Large intestine (tissue), 3 donors: ENCODE measurements around the gene SHISAL1. TPM values are rescaled to one million over a fixed set of nuclear protein-coding genes. Genes with fewer than 3 reads are reported as not detected.
"Not testable (repeated sequence)": the region's sequence is repeated elsewhere in the genome, so short reads cannot be mapped to it uniquely, and the experiment has no call there.

Experiments
- DNase-seq, 2 donors: peaks; one replicate each; pipeline versions ENCODE4 v3.0.0 to v3.0.0-alpha.2; 2013
- H3K27ac ChIP-seq: one replicate; pipeline ENCODE4 v1.5.1; 2013; ENCODE audit warnings: low read length
- H3K27me3 ChIP-seq: 2 replicates; pipeline ENCODE4 v1.6.1; 2013; ENCODE audit warnings: low read length; ENCODE audit not compliant: control insufficient read depth, insufficient read depth
- H3K36me3 ChIP-seq: 2 replicates; pipeline ENCODE4 v1.6.1; 2013; ENCODE audit warnings: low read length; ENCODE audit not compliant: control insufficient read depth, insufficient read depth
- H3K4me1 ChIP-seq: one replicate; pipeline ENCODE4 v1.6.1; 2013; ENCODE audit warnings: low read length; ENCODE audit not compliant: control insufficient read depth, insufficient read depth
- H3K4me3 ChIP-seq: one replicate; pipeline ENCODE4 v1.5.1; 2013; ENCODE audit warnings: low read length
- H3K9me3 ChIP-seq: one replicate; pipeline ENCODE4 v1.6.1; 2013; ENCODE audit warnings: mild to moderate bottlenecking, low read depth, low read length, moderate library complexity; ENCODE audit not compliant: control insufficient read depth
- WGBS: methylation state at CpG from one replicate; pipeline ENCODE4 v1.1.5; 2013; ENCODE audit warnings: low lambda C conversion rate; ENCODE audit not compliant: insufficient coverage; 5-methylcytosine and 5-hydroxymethylcytosine counted together
- polyA plus RNA-seq: library from polyadenylated mRNA; unstranded; fragments of 120-200 nt; gene quantifications from one replicate; pipeline ENCODE4 v1.2.1, GENCODE V29; 2013

SHISAL1 gene
- polyA plus RNA-seq, 1 donor, result 1.9 TPM

DNA sequence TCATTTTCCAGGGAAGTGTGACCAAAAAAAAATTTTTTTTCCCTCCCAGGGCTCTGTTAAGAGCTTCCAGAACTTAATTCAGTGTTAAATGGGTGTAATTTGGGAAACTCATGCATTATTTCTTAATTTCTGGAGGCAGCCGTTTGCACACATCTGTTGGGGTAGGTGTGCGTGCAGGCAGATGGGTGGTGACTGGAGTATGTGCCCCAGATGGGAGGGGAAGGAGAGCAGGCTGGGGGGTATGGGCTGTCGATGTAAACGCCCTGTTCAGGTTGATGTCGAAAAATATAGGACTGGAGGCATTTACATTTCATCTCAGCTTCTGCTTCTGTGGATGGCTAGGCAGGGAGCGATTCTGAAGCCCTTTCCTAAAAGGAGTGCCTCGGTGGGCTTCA is 13.7 kb upstream of the SHISAL1 start:
- no peak for DNase-seq
- no peak overlapping the region for H3K4me3 ChIP-seq
- H3K36me3 ChIP-seq, result no peaks in the 10 kb centered on the region
- no CpG with 5 or more reads among the region's 7 CpGs for WGBS
- no peaks in the 10 kb centered on the region for H3K4me1 ChIP-seq
- peaks cover 52% of the 10 kb centered on the region for H3K27me3 ChIP-seq
- no peaks in the 10 kb centered on the region for H3K9me3 ChIP-seq
- H3K27ac ChIP-seq, result no peak overlapping the region

GRCh38 chr22:44325718-44326490 is 13.2 kb upstream of the SHISAL1 start:
- Histone ChIP-seq H3K27ac (no peak overlapping the region), H3K4me3 (peak overlapping the region; percentile 42), H3K36me3 (no peaks in the 10 kb centered on the region), H3K9me3 (no peaks in the 10 kb centered on the region), H3K27me3 (peaks cover 50% of the 10 kb centered on the region), H3K4me1 (no peaks in the 10 kb centered on the region)
- 40% methylated on average over 1 of the region's 25 CpGs for WGBS
- DNase-seq, result peak in 1 of 2 donors; percentile 20

DNA sequence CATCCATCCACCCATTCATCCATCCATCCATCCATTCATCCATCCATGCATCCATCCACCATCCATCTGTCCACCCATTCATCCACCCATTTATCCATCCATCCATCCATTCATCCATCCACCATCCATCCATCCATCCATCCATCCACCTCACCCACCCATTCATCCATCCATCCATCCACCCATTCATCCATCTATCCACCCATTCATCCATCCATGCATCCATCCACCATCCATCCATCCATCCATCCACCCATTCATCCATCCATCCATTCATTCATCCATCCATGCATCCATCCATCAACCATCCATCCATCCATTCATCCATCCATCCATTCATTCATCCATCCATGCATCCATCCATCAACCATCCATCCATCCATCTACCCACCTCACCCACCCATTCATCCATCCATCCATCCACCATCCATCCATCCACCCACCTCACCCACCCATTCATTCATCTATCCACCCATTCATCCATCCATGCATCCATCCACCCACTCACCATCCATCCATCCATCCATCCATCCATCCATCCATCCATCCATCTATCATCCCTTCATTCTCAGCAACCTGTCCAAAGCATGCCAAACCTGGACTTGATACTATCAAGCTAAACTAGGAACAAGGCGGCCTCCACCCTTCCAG is 10.5 kb upstream of the SHISAL1 start:
- H3K4me3 ChIP-seq, DNase-seq, H3K9me3 ChIP-seq, H3K36me3 ChIP-seq, H3K4me1 ChIP-seq, H3K27ac ChIP-seq: not testable (repeated sequence)
- H3K27me3 ChIP-seq, result peaks cover 25% of the 10 kb centered on the region
- no CpG with 5 or more reads among the region's 1 CpG for WGBS

DNA sequence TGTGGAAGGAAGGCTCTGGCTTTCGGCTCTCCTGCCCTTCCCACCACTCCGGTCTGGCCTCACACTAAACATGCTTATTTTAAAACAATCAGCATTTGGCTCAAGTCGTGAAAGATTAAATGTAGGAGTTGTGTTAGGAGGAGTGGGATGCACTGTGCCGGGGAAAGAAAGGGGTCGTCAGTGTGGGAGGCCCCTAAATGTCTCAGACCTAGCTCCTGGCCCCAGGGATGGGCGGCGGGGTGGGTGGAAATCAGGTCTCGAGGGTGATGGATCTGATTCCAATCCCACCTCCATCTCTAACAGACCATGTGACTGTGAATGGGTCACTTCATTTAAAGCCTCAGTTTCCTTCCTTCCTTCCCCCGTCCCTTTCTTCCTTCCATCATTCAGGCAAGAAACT is 6.9 kb upstream of the SHISAL1 start:
- no CpG with 5 or more reads among the region's 9 CpGs for WGBS
- no peaks in the 10 kb centered on the region for H3K27me3 ChIP-seq
- H3K4me3 ChIP-seq, result no peak overlapping the region
- no peaks in the 10 kb centered on the region for H3K36me3 ChIP-seq
- no peak for DNase-seq
- H3K9me3 ChIP-seq, result no peaks in the 10 kb centered on the region
- H3K4me1 ChIP-seq, result no peaks in the 10 kb centered on the region
- no peak overlapping the region for H3K27ac ChIP-seq

DNA sequence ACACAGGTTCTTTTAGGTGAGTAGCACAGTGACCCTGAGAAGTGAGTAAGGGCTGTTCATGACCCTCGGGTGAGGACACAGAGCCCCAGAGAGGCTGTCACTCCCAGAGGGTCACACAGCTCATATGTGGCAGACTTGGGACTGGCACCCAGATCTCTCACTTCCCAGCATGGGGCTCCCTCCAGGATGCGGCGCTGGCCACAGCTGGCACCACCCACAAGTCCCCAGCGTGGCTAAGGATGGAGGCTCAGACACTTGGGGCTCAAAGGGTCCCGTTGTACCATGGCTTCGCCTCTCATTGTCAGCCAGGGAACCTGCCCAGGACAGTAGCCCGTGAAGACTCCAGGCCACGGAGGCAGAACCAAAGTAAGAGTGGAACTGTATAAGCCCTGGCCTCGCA is 6.0 kb upstream of the SHISAL1 start:
- Histone ChIP-seq H3K4me3 (no peak overlapping the region), H3K36me3 (no peaks in the 10 kb centered on the region), H3K4me1 (no peaks in the 10 kb centered on the region), H3K9me3 (no peaks in the 10 kb centered on the region), H3K27ac (no peak overlapping the region), H3K27me3 (no peaks in the 10 kb centered on the region)
- DNase-seq, result no peak
- WGBS, result no CpG with 5 or more reads among the region's 9 CpGs

GRCh38 chr22:44317886-44318637 is 5.3 kb upstream of the SHISAL1 start:
- no peaks in the 10 kb centered on the region for H3K27me3 ChIP-seq
- DNase-seq, result no peak
- no peaks in the 10 kb centered on the region for H3K36me3 ChIP-seq
- H3K4me3 ChIP-seq, result no peak overlapping the region
- H3K27ac ChIP-seq, result no peak overlapping the region
- H3K9me3 ChIP-seq, result no peaks in the 10 kb centered on the region
- WGBS, result no CpG with 5 or more reads among the region's 17 CpGs
- no peaks in the 10 kb centered on the region for H3K4me1 ChIP-seq

GRCh38 chr22:44317123-44317444 is 4.3 kb upstream of the SHISAL1 start:
- Histone ChIP-seq H3K27ac (no peak overlapping the region), H3K9me3 (no peaks in the 10 kb centered on the region), H3K4me1 (no peaks in the 10 kb centered on the region), H3K4me3 (no peak overlapping the region), H3K27me3 (no peaks in the 10 kb centered on the region), H3K36me3 (no peaks in the 10 kb centered on the region)
- DNase-seq, result no peak
- WGBS, result no CpG with 5 or more reads among the region's 18 CpGs

DNA sequence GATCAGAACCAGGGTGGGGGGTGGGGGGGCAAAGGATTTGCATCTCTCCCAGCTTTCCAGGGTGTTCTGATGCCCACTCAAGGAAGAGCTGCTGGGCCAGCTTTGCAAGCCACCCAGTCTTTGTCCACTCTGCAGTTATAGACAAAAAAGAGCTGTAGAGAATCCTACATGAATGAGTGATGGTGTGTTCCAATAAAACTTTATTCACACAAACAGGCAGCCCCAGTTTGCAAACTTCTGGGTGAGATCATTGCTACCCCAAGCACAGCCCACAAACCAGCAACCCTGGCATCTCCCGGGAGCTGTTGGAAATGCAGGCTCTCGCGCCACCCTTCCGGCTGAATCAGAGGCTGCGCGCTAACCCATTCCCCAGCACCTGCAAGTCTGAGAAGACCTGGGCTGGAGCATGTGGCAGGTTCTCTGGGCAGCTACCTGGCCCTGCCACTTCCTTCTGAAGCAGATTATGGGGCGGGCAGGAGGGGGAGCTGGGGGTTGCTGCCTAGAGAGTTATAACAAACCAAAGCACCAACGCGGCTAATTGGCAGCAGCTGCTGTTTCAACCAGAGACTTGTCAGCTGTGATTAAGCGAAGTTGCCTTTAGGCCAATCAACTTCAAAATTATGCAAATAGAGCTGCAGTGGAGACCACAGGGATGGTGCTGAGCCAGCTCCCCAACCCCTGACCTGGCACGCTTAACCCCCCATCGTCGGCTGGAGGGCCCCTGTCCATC is 3.8 kb upstream of the SHISAL1 start:
- no peaks in the 10 kb centered on the region for H3K4me1 ChIP-seq
- no CpG with 5 or more reads among the region's 13 CpGs for WGBS
- no peaks in the 10 kb centered on the region for H3K9me3 ChIP-seq
- H3K27me3 ChIP-seq, result no peaks in the 10 kb centered on the region
- H3K27ac ChIP-seq, result no peak overlapping the region
- no peaks in the 10 kb centered on the region for H3K36me3 ChIP-seq
- H3K4me3 ChIP-seq, result no peak overlapping the region
- no peak for DNase-seq

- H3K27ac ChIP-seq, result no peak overlapping the region
- no peaks in the 10 kb centered on the region for H3K4me1 ChIP-seq
These were observed 1.8 kb upstream of the SHISAL1 start for GRCh38 chr22:44314425-44315067.

More at GRCh38 chr22:44314425-44315067, 1.8 kb upstream of the SHISAL1 start:
- DNase-seq, result no peak
- 62% methylated on average over 3 of the region's 17 CpGs for WGBS
- H3K4me3 ChIP-seq, result no peak overlapping the region
- no peaks in the 10 kb centered on the region for H3K9me3 ChIP-seq
- no peaks in the 10 kb centered on the region for H3K27me3 ChIP-seq
- no peaks in the 10 kb centered on the region for H3K36me3 ChIP-seq
